ENCODE results near the gene TMEM63B.

Gene TMEM63B

GRCh38 chr6:44096612-44097011 is 30.7 kb upstream of the TMEM63B start:
- H3K4me3 ChIP-seq (replicated peaks; ENCODE audit: low read depth, low read length) = no peak overlapping the region
- peak; percentile 78 for TF ChIP-seq CTCF (IDR thresholded peaks at IDR 0.05; ENCODE audit: low read length, missing control alignments)
- DNase-seq (ENCODE audit: low read depth) = peak; percentile 84

GRCh38 chr6:44097782-44098317 is 29.5 kb upstream of the TMEM63B start:
- no peak for DNase-seq (ENCODE audit: low read depth)
- no peak overlapping the region for H3K4me3 ChIP-seq (replicated peaks; ENCODE audit: low read depth, low read length)
- TF ChIP-seq CTCF (IDR thresholded peaks at IDR 0.05; ENCODE audit: low read length, missing control alignments) = no peak

- no peak for TF ChIP-seq CTCF (IDR thresholded peaks at IDR 0.05; ENCODE audit: low read length, missing control alignments)
- H3K4me3 ChIP-seq (replicated peaks; ENCODE audit: low read depth, low read length) = no peak overlapping the region
- DNase-seq (ENCODE audit: low read depth) = no peak
Measured at GRCh38 chr6:44099192-44099591, 28.2 kb upstream of the TMEM63B start.

- no peak overlapping the region for H3K4me3 ChIP-seq (replicated peaks; ENCODE audit: low read depth, low read length)
- TF ChIP-seq CTCF (IDR thresholded peaks at IDR 0.05; ENCODE audit: low read length, missing control alignments) = peak; percentile 76
- DNase-seq (ENCODE audit: low read depth) = peak; percentile 49
Measured at GRCh38 chr6:44100088-44100550, 27.2 kb upstream of the TMEM63B start.

GRCh38 chr6:44101832-44102231 is 25.5 kb upstream of the TMEM63B start:
- TF ChIP-seq CTCF (IDR thresholded peaks at IDR 0.05; ENCODE audit: low read length, missing control alignments) = no peak
- no peak for DNase-seq (ENCODE audit: low read depth)
- H3K4me3 ChIP-seq (replicated peaks; ENCODE audit: low read depth, low read length) = no peak overlapping the region

- no peak overlapping the region for H3K4me3 ChIP-seq (replicated peaks; ENCODE audit: low read depth, low read length)
- no peak for TF ChIP-seq CTCF (IDR thresholded peaks at IDR 0.05; ENCODE audit: low read length, missing control alignments)
- DNase-seq (ENCODE audit: low read depth) = no peak
Measured at GRCh38 chr6:44102527-44102926, 24.8 kb upstream of the TMEM63B start.

- TF ChIP-seq CTCF (IDR thresholded peaks at IDR 0.05; ENCODE audit: low read length, missing control alignments) = no peak
- DNase-seq (ENCODE audit: low read depth) = peak; percentile 70
- no peak overlapping the region for H3K4me3 ChIP-seq (replicated peaks; ENCODE audit: low read depth, low read length)
Measured at GRCh38 chr6:44104481-44105021, 22.8 kb upstream of the TMEM63B start.
